H1 (cell line): ENCODE measurements around the gene ADAMTS9. TPM values are rescaled to one million over a fixed set of nuclear protein-coding genes. Genes with fewer than 3 reads are reported as not detected.

Source experiments
- CTCF ChIA-PET: fragments of 300-600 bp; sonication (Branson Sonifier 250); formaldehyde crosslinking; loops from one replicate; lab custom pipeline; 2021; ENCODE audit not compliant: partially characterized antibody; lab: Charles Lee
- POLR2A ChIA-PET: fragments of 300-600 bp; sonication (Branson Sonifier 250); formaldehyde crosslinking; loops from one replicate; lab custom pipeline; 2021; ENCODE audit warnings: inconsistent platforms; ENCODE audit not compliant: partially characterized antibody; lab: Charles Lee
- DNase-seq, 2 experiments: peaks; one replicate each; pipeline versions ENCODE4 v3.0.0 to v3.0.0-alpha.2; 2010 to 2022; ENCODE audit warnings: low spot score in 2 of 2, low read depth in 1 of 2, mixed read lengths in 1 of 2
- FAIRE-seq: peaks from 2 replicates; lab custom pipeline; 2011; peaks lifted over from hg19 to GRCh38; lab: Jason Lieb, UNC
- H2AFZ ChIP-seq: 2 replicates; pipeline ENCODE4 v1.8.1; 2012; ENCODE audit warnings: low read length, inconsistent platforms
- H2AK5ac ChIP-seq: 2 replicates; pipeline ENCODE4 v1.6.1; 2013; ENCODE audit warnings: low read depth, low read length
- H2BK120ac ChIP-seq: replicated peaks from 2 replicates; pipeline ENCODE3; 2013; ENCODE audit warnings: low read depth, low read length, inconsistent platforms
- H2BK12ac ChIP-seq: 2 replicates; pipeline ENCODE4 v1.6.1; 2013; ENCODE audit warnings: low read depth, low read length
- H2BK15ac ChIP-seq: 2 replicates; pipeline ENCODE4 v1.6.1; 2013; ENCODE audit warnings: low read length
- H2BK20ac ChIP-seq: 2 replicates; pipeline ENCODE4 v1.6.1; 2013; ENCODE audit warnings: low read length
- H2BK5ac ChIP-seq: 2 replicates; pipeline ENCODE4 v1.6.1; 2013; ENCODE audit warnings: low read depth, low read length
- H3K14ac ChIP-seq: 2 replicates; pipeline ENCODE4 v1.6.1; 2013; ENCODE audit warnings: inconsistent platforms; ENCODE audit not compliant: insufficient read length
- H3K18ac ChIP-seq: 2 replicates; pipeline ENCODE4 v1.6.1; 2013; ENCODE audit warnings: low read length; ENCODE audit errors: extremely low read depth
- H3K23ac ChIP-seq: 2 replicates; pipeline ENCODE4 v1.6.1; 2013; ENCODE audit warnings: inconsistent platforms; ENCODE audit not compliant: insufficient read length
- H3K23me2 ChIP-seq: 2 replicates; pipeline ENCODE4 v1.6.1; 2013; ENCODE audit warnings: low read depth, low read length
- H3K27ac ChIP-seq: 2 replicates; pipeline ENCODE4 v1.6.1; 2011; ENCODE audit warnings: low read depth, low read length, inconsistent platforms
- H3K27me3 ChIP-seq, 4 experiments: replicated peaks in 1 of 4; 1 replicate in 1 of 4; 2 replicates in 3 of 4; pipeline versions ENCODE4 v1.6.1 to v1.8.1; 2011 to 2013; ENCODE audit warnings: low read length in 3 of 4, mild to moderate bottlenecking in 3 of 4, inconsistent platforms in 2 of 4, mixed read lengths in 2 of 4, moderate library complexity in 1 of 4; ENCODE audit not compliant: control insufficient read depth in 3 of 4, insufficient read depth in 3 of 4; ENCODE audit errors: extremely low read depth in 1 of 4
- H3K36me3 ChIP-seq, 4 experiments: 2 replicates each; pipeline versions ENCODE4 v1.6.1 to v1.8.1; 2011 to 2013; ENCODE audit warnings: mild to moderate bottlenecking in 4 of 4, low read length in 3 of 4, moderate library complexity in 2 of 4, control low read depth in 1 of 4, inconsistent platforms in 1 of 4; ENCODE audit not compliant: insufficient read depth in 4 of 4, control insufficient read depth in 2 of 4
- H3K4ac ChIP-seq: replicated peaks from 2 replicates; pipeline ENCODE3; 2013; ENCODE audit warnings: low read length, low read depth, mixed read lengths, inconsistent platforms; ENCODE audit not compliant: insufficient read length
- H3K4me1 ChIP-seq, 4 experiments: replicated peaks in 1 of 4; 1 replicate in 1 of 4; 2 replicates in 3 of 4; pipeline versions ENCODE4 v1.6.1 to v1.8.1; 2011 to 2013; ENCODE audit warnings: low read length in 3 of 4, inconsistent platforms in 2 of 4, mixed read lengths in 1 of 4; ENCODE audit not compliant: insufficient read depth in 4 of 4, control insufficient read depth in 3 of 4
- H3K4me2 ChIP-seq, 2 experiments: 2 replicates each; pipeline versions ENCODE4 v1.6.1 to v1.8.1; 2011 to 2013; ENCODE audit warnings: low read depth in 2 of 2, low read length in 2 of 2, control low read depth in 1 of 2, inconsistent platforms in 1 of 2, mild to moderate bottlenecking in 1 of 2; ENCODE audit not compliant: insufficient read depth in 1 of 2
- H3K4me3 ChIP-seq, 4 experiments: fragments of 200-600, 300-600 bp in 1 of 4; sonication (generic), shearing (Covaris generic), sonication (Bioruptor Twin) in 1 of 4; 2 replicates each; pipeline versions ENCODE4 v1.5.1 to v1.8.1; 2011 to 2016; ENCODE audit warnings: low read length in 4 of 4, low read depth in 3 of 4, control low read depth in 2 of 4, inconsistent platforms in 2 of 4, mild to moderate bottlenecking in 2 of 4, mixed read lengths in 1 of 4, moderate library complexity in 1 of 4; ENCODE audit not compliant: insufficient read depth in 2 of 4; ENCODE audit errors: extremely low read depth in 1 of 4
- H3K56ac ChIP-seq: replicated peaks from 2 replicates; pipeline ENCODE3; 2013; ENCODE audit warnings: low read depth, mild to moderate bottlenecking, mixed read lengths, low read length, inconsistent platforms; ENCODE audit not compliant: insufficient read length
- H3K79me1 ChIP-seq: 2 replicates; pipeline ENCODE4 v1.6.1; 2013; ENCODE audit warnings: low read depth, low read length, control low read depth
- H3K79me2 ChIP-seq, 2 experiments: 2 replicates each; pipeline versions ENCODE4 v1.6.1 to v1.8.1; 2012 to 2013; ENCODE audit warnings: low read length in 2 of 2, mild to moderate bottlenecking in 2 of 2, inconsistent platforms in 1 of 2; ENCODE audit not compliant: insufficient read depth in 2 of 2, control insufficient read depth in 1 of 2
- H3K9ac ChIP-seq, 4 experiments: replicated peaks in 1 of 4; 1 replicate in 1 of 4; 2 replicates in 3 of 4; pipeline versions ENCODE4 v1.6.1 to v1.8.1; 2011 to 2013; ENCODE audit warnings: low read depth in 3 of 4, low read length in 3 of 4, control low read depth in 2 of 4, mild to moderate bottlenecking in 2 of 4, moderate library complexity in 2 of 4, inconsistent platforms in 1 of 4; ENCODE audit errors: extremely low read depth in 1 of 4
- H3K9me3 ChIP-seq, 2 experiments: 2 replicates each; pipeline versions ENCODE4 v1.6.1 to v1.8.1; 2012 to 2013; ENCODE audit warnings: mild to moderate bottlenecking in 2 of 2, moderate library complexity in 2 of 2, control low read depth in 1 of 2, inconsistent platforms in 1 of 2, low read depth in 1 of 2, low read length in 1 of 2, mixed read lengths in 1 of 2; ENCODE audit not compliant: insufficient read depth in 2 of 2
- H4K20me1 ChIP-seq, 2 experiments: replicated peaks in 1 of 2; 2 replicates each; pipeline versions ENCODE3 to v1.8.1; 2011 to 2013; ENCODE audit warnings: inconsistent platforms in 2 of 2, low read length in 2 of 2, mild to moderate bottlenecking in 1 of 2; ENCODE audit not compliant: insufficient read depth in 2 of 2, control insufficient read depth in 1 of 2
- H4K5ac ChIP-seq: 2 replicates; pipeline ENCODE4 v1.6.1; 2013; ENCODE audit warnings: low read length, low read depth, mixed read lengths, inconsistent platforms; ENCODE audit not compliant: insufficient read length
- H4K8ac ChIP-seq: 2 replicates; pipeline ENCODE4 v1.8.0; 2013; ENCODE audit warnings: mild to moderate bottlenecking, moderate library complexity, low read length, inconsistent platforms; ENCODE audit not compliant: insufficient read depth; ENCODE audit errors: extremely low read depth
- H4K91ac ChIP-seq: replicated peaks from 2 replicates; pipeline ENCODE3; 2013; ENCODE audit warnings: low read length, mixed read lengths, inconsistent platforms; ENCODE audit not compliant: insufficient read length
- CBX8 ChIP-seq: fragments of 300-800, 300-1000 bp; sonication (generic); IDR thresholded peaks from 2 replicates; pipeline ENCODE4 v1.7.1; 2016; ENCODE audit warnings: low read depth, low read length, borderline replicate concordance
- CEBPB ChIP-seq: IDR thresholded peaks from 2 replicates; pipeline ENCODE4 v1.6.1; 2012; ENCODE audit warnings: low read depth, low read length
- CREB1 ChIP-seq: IDR thresholded peaks from 2 replicates; pipeline ENCODE4 v1.6.1; 2012; ENCODE audit warnings: inconsistent platforms
- GABPA ChIP-seq: IDR thresholded peaks from 2 replicates; pipeline ENCODE4 v1.6.1; 2011; ENCODE audit warnings: mild to moderate bottlenecking, low read length, moderate library complexity, borderline replicate concordance; ENCODE audit not compliant: insufficient read depth
- KDM4A ChIP-seq: IDR thresholded peaks from one replicate; pipeline ENCODE4 v1.7.1; 2012; ENCODE audit warnings: low read depth, mild to moderate bottlenecking, moderate library complexity, low read length, inconsistent platforms; ENCODE audit not compliant: severe bottlenecking
- NRF1 ChIP-seq: IDR thresholded peaks from 2 replicates; pipeline ENCODE4 v1.6.1; 2011; ENCODE audit warnings: mild to moderate bottlenecking, low read depth, low read length, improper control_type of control experiment
- POU5F1 ChIP-seq: IDR thresholded peaks from 2 replicates; pipeline ENCODE4 v1.6.1; 2011; ENCODE audit warnings: low read depth, mild to moderate bottlenecking, low read length, moderate library complexity
- SP1 ChIP-seq: IDR thresholded peaks from 2 replicates; pipeline ENCODE4 v1.6.1; 2011; ENCODE audit warnings: low read depth, low read length
- TAF1 ChIP-seq: IDR thresholded peaks from 2 replicates; pipeline ENCODE4 v1.6.1; 2011; ENCODE audit warnings: mild to moderate bottlenecking, low read depth, low read length
- USF2 ChIP-seq: IDR thresholded peaks from 2 replicates; pipeline ENCODE4 v1.6.1; 2011; ENCODE audit warnings: low read length, improper control_type of control experiment
- ZNF274 ChIP-seq: IDR thresholded peaks from 2 replicates; pipeline ENCODE4 v1.7.0; 2012; ENCODE audit warnings: low read length, borderline replicate concordance; ENCODE audit errors: extremely low read depth
- WGBS, 2 experiments: shearing (Covaris generic) in 1 of 2; methylation state at CpG; one replicate each; pipeline versions ENCODE4 v1.1.6 to v1.1.7; 2013 to 2015; ENCODE audit warnings: low lambda C conversion rate in 2 of 2, mixed read lengths in 2 of 2, inconsistent platforms in 1 of 2, low coverage in 1 of 2, missing lambda C conversion rate in 1 of 2; ENCODE audit not compliant: insufficient replicate concordance in 2 of 2, insufficient coverage in 1 of 2, insufficient read length in 1 of 2; ENCODE audit errors: extremely low coverage in 1 of 2, missing lambda C conversion rate in 1 of 2; 5-methylcytosine and 5-hydroxymethylcytosine counted together
- polyA plus RNA-seq, 7 experiments: library from polyadenylated mRNA; depleted of rRNA in 3 of 7; stranded (reverse) in 5 of 7; unstranded in 2 of 7; fragments of >200 nt in 5 of 7; fragments of 200-250 nt in 2 of 7; gene quantifications; 1 replicate in 5 of 7; 2 replicates in 1 of 7; 4 replicates in 1 of 7; pipeline versions ENCODE4 v1.2.1 to v1.2.3, GENCODE V29; 2011 to 2013; ENCODE audit warnings: missing spikeins in 2 of 7, mixed read lengths in 2 of 7
- total RNA-seq: library from RNA; stranded (reverse); fragmentation: NEBNext Ultra II Directional; extraction: Animal tissue kit (Norgen Biotek cat#: 25700); gene quantifications from 2 replicates; pipeline ENCODE4 v1.2.1, GENCODE V29; 2021
- TF ChIP-seq, protein P1 (sequence below): IDR thresholded peaks from 2 replicates; pipeline ENCODE4 v1.6.1; 2012; ENCODE audit warnings: inconsistent platforms

ADAMTS9 gene
- total and polyA plus RNA-seq, 2 of the 8 experiments (the other 6 are each of a cell fraction or from before 2014, with no cell fraction given): 0.20 to 0.41 TPM

- Histone ChIP-seq H4K8ac (no peak overlapping the region), H3K18ac (no peak overlapping the region), H3K4me2 (no peak overlapping the region), H3K4ac (no peak overlapping the region), H2BK20ac (no peak overlapping the region), H3K27ac (no peak overlapping the region), H4K91ac (no peak overlapping the region), H3K4me3 (no peak overlapping the region), H3K27me3 (no peaks in the 10 kb centered on the region), H2BK12ac (no peak overlapping the region), H3K14ac (no peak overlapping the region), H3K79me1 (no peaks in the 10 kb centered on the region), H3K4me1 (peaks cover 0 to 4% (median 0%) of the 10 kb centered on the region in 4 experiments; a peak in 1 of 7 replicates), H3K23ac (no peak overlapping the region), H4K20me1 (no peaks in the 10 kb centered on the region), H3K36me3 (no peaks in the 10 kb centered on the region), H3K9me3 (no peaks in the 10 kb centered on the region), H4K5ac (no peak overlapping the region), H2AK5ac (no peak overlapping the region), H2BK15ac (no peak overlapping the region), H3K79me2 (no peaks in the 10 kb centered on the region), H2BK5ac (no peak overlapping the region), H3K23me2 (no peaks in the 10 kb centered on the region), H2BK120ac (no peak overlapping the region), H3K56ac (no peak overlapping the region), H2AFZ (no peak overlapping the region), H3K9ac (no peak overlapping the region)
- CTCF ChIA-PET: interaction anchor here (1.3 to 1.5 kb wide), 2 partner anchors 10 to 634 kb away, joined by 3 to 8 read pairs; no protein-coding TSS in a partner anchor
- WGBS, 2 experiments: 91% methylated on average over 3 of the region's 3 CpGs; no CpG with 5 or more reads in 1 of the 2 experiments
- FAIRE-seq (no peak), DNase-seq (no peak)
- POLR2A ChIA-PET: no interaction called here
- TF ChIP-seq CEBPB (no peak), POU5F1 (no peak), USF2 (no peak), NRF1 (no peak), CREB1 (no peak), TAF1 (no peak), KDM4A (no peak), GABPA (no peak), ZNF274 (no peak), CBX8 (no peak), SP1 (no peak)
- TF ChIP-seq, protein P1, sequence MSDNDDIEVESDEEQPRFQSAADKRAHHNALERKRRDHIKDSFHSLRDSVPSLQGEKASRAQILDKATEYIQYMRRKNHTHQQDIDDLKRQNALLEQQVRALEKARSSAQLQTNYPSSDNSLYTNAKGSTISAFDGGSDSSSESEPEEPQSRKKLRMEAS: no peak
Measured at GRCh38 chr3:64708456-64708855, 20.7 kb upstream of the ADAMTS9 start.
